ENCODE results near the gene KIAA0513.

The KIAA0513 gene

DNA sequence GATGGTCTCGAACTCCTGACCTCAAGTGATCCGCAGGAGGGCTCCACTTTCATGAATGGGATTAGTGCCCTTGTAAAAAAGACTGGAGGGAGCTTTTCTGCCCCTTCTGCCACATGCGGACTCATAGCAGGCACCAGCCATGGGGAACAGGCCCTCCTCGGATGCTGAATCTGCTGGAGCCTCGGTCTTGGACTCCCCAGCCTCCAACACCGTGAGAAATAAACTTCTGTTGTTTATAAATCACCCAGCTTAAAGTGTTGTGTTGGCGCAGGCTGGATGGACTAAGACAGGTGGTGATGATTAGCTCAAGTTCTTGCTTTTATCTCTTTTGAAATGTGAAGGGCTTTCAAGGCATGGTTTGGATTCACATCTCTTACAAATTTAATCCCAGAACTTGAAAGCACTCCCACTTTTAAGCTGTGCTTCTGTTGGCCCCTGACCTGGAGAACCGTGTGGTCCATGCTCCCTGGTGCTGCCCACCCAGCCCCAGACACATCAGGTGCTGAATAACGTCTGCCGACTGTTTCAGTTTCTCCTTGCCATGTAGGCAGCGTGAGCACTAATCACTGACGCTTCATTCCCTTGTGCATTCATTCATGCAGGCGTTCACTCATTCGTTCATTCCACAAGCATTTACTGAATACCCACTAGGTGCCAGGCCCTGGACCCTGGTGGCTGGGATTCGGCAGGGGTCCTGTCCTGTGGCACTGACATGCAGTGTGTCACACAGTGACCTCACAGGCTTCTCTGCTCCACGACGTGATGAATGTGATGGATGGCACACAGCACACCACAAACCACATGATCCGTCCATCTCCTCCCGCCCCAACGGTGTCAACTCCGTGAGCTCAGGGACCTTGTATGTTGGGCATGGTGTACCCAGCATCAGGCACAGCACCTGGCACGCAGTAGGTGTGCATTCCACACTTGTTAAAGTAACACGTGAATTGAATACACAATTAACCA lies 75.8 kb downstream of the KIAA0513 start:
- Histone ChIP-seq H3K9me3 (ENCODE audit: low read length) (no peaks in the 10 kb centered on the region), H3K36me3 (ENCODE audit: insufficient read depth, low read length) (no peaks in the 10 kb centered on the region), H3K27me3 (ENCODE audit: insufficient read depth, low read length) (no peaks in the 10 kb centered on the region), H3K4me3 (ENCODE audit: low read length) (no peak overlapping the region), H2AFZ (ENCODE audit: low read depth, low read length) (no peak overlapping the region), H3K4me1 (ENCODE audit: insufficient read depth, low read length) (no peaks in the 10 kb centered on the region)

DNA sequence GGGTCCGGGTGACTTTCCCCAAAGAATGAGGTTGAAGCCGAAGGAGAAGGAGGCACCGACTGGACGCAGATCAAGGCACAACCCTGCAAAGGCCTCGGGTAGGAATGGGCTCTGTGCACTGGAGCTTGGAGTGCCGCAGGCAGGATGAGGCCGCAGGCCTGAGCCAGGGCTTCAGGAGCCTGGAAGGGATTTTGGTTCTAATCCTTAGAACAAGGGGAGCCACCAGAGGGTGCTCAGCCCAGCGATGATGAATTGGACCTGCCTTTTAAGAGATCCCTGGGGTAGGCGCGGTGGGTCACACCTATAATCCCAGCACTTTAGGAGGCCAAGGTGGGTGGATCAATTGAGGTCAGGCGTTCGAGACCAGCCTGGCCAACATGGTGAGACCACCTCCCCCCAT lies 76.6 kb downstream of the KIAA0513 start:
- Histone ChIP-seq H3K4me3 (ENCODE audit: low read length) (no peak overlapping the region), H3K36me3 (ENCODE audit: insufficient read depth, low read length) (no peaks in the 10 kb centered on the region), H2AFZ (ENCODE audit: low read depth, low read length) (no peak overlapping the region), H3K9me3 (ENCODE audit: low read length) (no peaks in the 10 kb centered on the region), H3K4me1 (ENCODE audit: insufficient read depth, low read length) (no peaks in the 10 kb centered on the region), H3K27me3 (ENCODE audit: insufficient read depth, low read length) (no peaks in the 10 kb centered on the region)

DNA sequence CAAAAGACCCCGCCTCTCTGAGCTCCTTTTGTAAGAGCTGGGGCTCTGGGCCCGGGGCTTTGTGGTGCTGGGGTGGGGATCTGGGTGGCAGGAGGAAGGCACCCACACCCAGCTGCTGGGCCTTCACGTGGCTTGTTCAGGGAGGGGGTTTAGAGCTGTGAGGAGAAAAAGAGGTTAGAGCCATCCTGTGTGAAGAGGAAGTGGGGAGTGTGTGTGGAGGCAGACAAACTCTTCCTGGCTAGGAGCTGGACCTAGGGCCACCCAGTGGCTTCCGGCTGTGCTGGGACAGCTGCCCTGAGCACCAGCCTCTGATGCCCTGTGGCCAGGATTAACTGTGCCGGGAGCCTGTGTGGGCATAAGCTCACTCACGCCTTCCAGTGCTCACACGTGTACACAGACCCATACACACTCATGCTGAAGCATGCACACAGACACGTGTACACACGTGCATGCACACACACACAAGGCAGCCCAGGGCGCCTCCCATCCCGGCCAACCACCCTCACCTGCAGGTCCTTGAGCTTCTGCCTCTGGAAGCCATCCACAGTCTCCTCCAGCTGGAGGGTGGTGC lies 77.3 kb downstream of the KIAA0513 start:
- no peak overlapping the region for H3K4me3 ChIP-seq (ENCODE audit: low read length)
- no peaks in the 10 kb centered on the region for H3K27me3 ChIP-seq (ENCODE audit: insufficient read depth, low read length)

DNA sequence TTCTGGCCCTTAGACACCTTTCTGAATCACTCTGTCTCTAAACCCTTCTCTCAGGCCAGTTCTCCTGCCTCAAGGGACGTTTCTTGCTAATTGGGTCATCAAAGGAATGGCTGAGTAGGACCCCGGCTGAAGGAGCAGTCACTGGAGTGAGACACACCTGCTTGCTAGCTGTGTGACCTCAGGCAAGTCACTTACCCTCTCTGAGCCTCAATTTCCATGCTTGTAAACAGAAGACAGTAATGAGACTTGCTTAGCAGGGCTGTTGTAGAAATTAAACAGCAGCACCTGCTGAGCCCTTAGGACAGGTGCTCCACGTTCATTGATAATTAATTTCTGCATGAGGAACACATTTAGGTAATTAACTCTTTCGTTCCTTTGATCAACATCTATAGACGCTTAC lies 77.9 kb downstream of the KIAA0513 start:
- no peak overlapping the region for H2AFZ ChIP-seq (ENCODE audit: low read depth, low read length)
- H3K27me3 ChIP-seq (ENCODE audit: insufficient read depth, low read length), result no peaks in the 10 kb centered on the region
- no peak overlapping the region for H3K4me3 ChIP-seq (ENCODE audit: low read length)
- no peaks in the 10 kb centered on the region for H3K36me3 ChIP-seq (ENCODE audit: insufficient read depth, low read length)
- H3K4me1 ChIP-seq (ENCODE audit: insufficient read depth, low read length), result no peaks in the 10 kb centered on the region
- H3K9me3 ChIP-seq (ENCODE audit: low read length), result no peaks in the 10 kb centered on the region

More for the DNA sequence above, 77.3 kb downstream of the KIAA0513 start:
- Histone ChIP-seq H3K36me3 (ENCODE audit: insufficient read depth, low read length) (no peaks in the 10 kb centered on the region), H2AFZ (ENCODE audit: low read depth, low read length) (no peak overlapping the region), H3K9me3 (ENCODE audit: low read length) (no peaks in the 10 kb centered on the region), H3K4me1 (ENCODE audit: insufficient read depth, low read length) (no peaks in the 10 kb centered on the region)

DNA sequence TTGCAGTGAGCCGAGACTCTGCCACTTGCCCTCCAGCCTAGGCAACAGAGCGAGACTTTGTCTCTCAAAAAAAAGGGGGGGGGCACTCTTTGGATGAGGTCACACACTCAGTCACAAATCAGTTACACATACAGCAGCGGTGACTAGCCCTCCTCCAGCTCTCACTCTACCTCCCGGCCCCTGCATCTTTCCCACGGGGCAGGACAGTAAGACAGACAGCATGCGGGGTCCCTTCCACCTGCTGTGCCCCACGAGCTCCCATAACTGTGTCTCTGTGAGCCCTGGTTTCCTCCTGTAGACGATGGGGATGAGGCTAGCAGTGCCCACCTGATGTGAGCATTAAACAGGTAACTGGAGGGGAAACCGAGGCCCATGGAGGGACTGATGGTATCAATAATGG lies 79.5 kb downstream of the KIAA0513 start:
- no peaks in the 10 kb centered on the region for H3K36me3 ChIP-seq (ENCODE audit: insufficient read depth, low read length)
- H3K9me3 ChIP-seq (ENCODE audit: low read length), result no peaks in the 10 kb centered on the region
- H3K4me1 ChIP-seq (ENCODE audit: insufficient read depth, low read length), result peaks cover 4% of the 10 kb centered on the region
- no peak overlapping the region for H2AFZ ChIP-seq (ENCODE audit: low read depth, low read length)
- peaks cover 3% of the 10 kb centered on the region for H3K27me3 ChIP-seq (ENCODE audit: insufficient read depth, low read length)
- no peak overlapping the region for H3K4me3 ChIP-seq (ENCODE audit: low read length)

DNA sequence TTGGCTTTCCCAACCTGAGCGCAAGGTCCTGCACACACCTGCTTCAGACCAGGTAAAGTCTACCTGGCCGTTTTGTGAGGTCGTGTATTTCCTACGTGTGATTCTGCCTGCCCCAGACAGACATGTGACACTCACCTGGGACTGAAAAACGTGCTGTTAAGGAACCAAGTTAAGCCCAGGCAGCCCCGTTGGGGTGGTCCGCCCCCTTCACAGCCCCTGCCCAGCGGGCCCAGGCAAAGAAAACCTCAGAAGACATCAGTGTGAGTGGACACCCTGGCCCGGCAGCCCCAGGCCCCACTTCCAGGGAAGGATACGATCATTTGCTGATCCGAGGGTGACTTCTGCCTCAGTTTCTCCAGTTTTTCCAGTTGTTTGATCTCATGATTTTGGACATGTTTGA lies 79.9 kb downstream of the KIAA0513 start:
- H3K9me3 ChIP-seq (ENCODE audit: low read length), result no peaks in the 10 kb centered on the region
- no peak overlapping the region for H3K4me3 ChIP-seq (ENCODE audit: low read length)
- H3K27me3 ChIP-seq (ENCODE audit: insufficient read depth, low read length), result peaks cover 3% of the 10 kb centered on the region
- no peak overlapping the region for H2AFZ ChIP-seq (ENCODE audit: low read depth, low read length)
- H3K36me3 ChIP-seq (ENCODE audit: insufficient read depth, low read length), result no peaks in the 10 kb centered on the region
- H3K4me1 ChIP-seq (ENCODE audit: insufficient read depth, low read length), result peaks cover 8% of the 10 kb centered on the region

DNA sequence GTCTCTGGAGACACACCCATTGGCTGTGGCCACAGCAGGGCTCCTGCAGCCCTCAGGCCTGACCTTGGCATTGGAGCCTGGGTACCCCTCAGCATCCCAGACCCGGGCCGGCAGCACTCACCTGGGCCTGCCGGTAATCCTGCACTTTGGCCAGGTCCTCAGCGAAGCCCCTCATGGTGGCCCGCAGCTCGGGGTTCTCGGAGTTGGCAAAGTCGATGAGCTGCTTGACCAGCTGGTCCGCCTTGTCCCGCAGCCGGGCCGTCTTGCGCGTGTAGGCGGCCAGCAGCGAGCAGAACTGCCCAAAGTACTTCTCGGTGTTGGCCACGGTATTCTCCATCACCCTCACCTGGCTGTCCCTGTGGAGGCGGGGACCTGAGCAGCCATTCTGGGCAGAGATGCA lies 82.5 kb downstream of the KIAA0513 start:
- Histone ChIP-seq H3K36me3 (ENCODE audit: insufficient read depth, low read length) (no peaks in the 10 kb centered on the region), H3K4me1 (ENCODE audit: insufficient read depth, low read length) (peaks cover 26% of the 10 kb centered on the region), H3K9me3 (ENCODE audit: low read length) (no peaks in the 10 kb centered on the region), H3K4me3 (ENCODE audit: low read length) (no peak overlapping the region), H3K27me3 (ENCODE audit: insufficient read depth, low read length) (peaks cover 3% of the 10 kb centered on the region), H2AFZ (ENCODE audit: low read depth, low read length) (no peak overlapping the region)

DNA sequence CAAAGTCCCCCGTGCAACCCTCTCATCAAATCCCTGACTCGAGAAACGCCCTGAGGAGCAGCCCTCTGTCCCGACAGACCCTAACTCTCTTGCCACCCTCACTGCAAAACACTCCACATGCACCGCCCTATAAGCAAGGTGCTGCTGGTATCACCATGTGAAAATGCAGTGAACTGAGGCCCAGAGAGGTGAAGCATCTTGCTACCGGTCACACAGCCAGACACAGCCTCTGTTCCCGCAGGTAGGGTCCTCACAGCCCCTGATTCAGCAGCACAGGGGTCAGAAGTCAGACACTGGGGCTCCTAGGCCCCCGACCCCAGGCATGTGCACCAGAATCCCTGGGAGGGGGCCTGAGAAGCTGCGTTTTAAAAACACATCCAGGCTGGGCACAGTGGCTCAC lies 83.6 kb downstream of the KIAA0513 start:
- H3K9me3 ChIP-seq (ENCODE audit: low read length), result no peaks in the 10 kb centered on the region
- H3K4me3 ChIP-seq (ENCODE audit: low read length), result no peak overlapping the region
- H3K36me3 ChIP-seq (ENCODE audit: insufficient read depth, low read length), result no peaks in the 10 kb centered on the region

DNA sequence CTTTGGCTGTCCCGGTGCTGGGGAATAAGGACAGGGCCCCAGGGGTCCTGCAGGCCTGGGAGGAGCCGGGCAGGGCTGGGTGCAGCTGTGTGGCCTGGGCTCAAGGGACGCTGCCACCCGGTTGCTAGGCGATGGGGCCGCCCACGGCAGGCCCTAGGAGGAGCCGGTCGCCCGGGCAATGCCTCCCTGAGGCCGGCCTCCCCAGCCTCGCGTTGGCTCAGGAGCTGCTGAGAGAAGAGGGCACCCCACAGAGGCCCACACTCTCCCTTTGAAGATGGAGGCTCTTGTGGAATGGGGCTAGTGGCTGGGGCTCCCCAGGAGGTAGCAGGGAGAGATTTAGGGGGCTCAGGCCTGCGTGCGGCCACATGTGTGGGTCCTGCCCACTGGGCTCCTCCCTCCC lies 84.8 kb downstream of the KIAA0513 start, which contains the start of gene CIBAR2:
TSS of gene CIBAR2 (minus strand) at position 109 of the 400 bp plus-strand sequence. CDS start 120 bp downstream, outside the sequence.
- Histone ChIP-seq H2AFZ (ENCODE audit: low read depth, low read length) (no peak within 1 kb of the TSS), H3K9me3 (ENCODE audit: low read length) (no peaks in the 10 kb centered on the region), H3K27me3 (ENCODE audit: insufficient read depth, low read length) (peaks cover 3% of the 10 kb centered on the region), H3K36me3 (ENCODE audit: insufficient read depth, low read length) (no peaks in the 10 kb centered on the region), H3K4me3 (ENCODE audit: low read length) (no peak within 1 kb of the TSS), H3K4me1 (ENCODE audit: insufficient read depth, low read length) (peaks cover 28% of the 10 kb centered on the region)

More for the DNA sequence above, 83.6 kb downstream of the KIAA0513 start:
- Histone ChIP-seq H3K4me1 (ENCODE audit: insufficient read depth, low read length) (peaks cover 28% of the 10 kb centered on the region), H3K27me3 (ENCODE audit: insufficient read depth, low read length) (peaks cover 3% of the 10 kb centered on the region), H2AFZ (ENCODE audit: low read depth, low read length) (no peak overlapping the region)

DNA sequence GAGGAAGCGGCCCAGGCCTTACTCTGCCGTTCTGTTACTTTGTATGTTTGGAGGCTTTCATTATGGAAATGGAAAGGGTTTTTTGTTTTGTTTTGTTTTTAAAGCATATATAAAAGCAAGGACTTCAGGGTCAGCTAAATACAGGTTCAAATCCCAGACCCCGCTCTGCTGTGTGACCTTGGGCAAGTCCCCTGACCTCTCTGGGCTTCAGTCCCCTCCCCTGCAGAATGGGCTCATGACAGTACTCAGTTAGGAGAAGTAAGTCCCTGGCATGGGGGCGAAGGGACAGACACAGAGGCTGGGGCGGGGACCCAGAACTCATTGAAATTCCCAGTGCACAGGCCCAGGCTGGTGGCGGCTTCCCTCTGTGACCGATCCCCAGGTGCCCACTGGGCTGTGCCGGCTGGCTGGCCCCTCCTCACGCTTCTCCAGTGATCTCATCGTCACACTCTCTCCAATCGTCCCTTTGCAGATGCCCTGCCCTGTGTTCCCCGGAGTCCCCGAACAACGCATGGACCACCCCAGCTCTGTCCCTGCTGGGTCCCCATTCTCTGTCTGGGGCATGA lies 85.7 kb downstream of the KIAA0513 start:
- no peaks in the 10 kb centered on the region for H3K9me3 ChIP-seq (ENCODE audit: low read length)
- H2AFZ ChIP-seq (ENCODE audit: low read depth, low read length), result no peak overlapping the region
- no peak overlapping the region for H3K4me3 ChIP-seq (ENCODE audit: low read length)
- H3K4me1 ChIP-seq (ENCODE audit: insufficient read depth, low read length), result peaks cover 28% of the 10 kb centered on the region
- no peaks in the 10 kb centered on the region for H3K36me3 ChIP-seq (ENCODE audit: insufficient read depth, low read length)
- H3K27me3 ChIP-seq (ENCODE audit: insufficient read depth, low read length), result peaks cover 3% of the 10 kb centered on the region

DNA sequence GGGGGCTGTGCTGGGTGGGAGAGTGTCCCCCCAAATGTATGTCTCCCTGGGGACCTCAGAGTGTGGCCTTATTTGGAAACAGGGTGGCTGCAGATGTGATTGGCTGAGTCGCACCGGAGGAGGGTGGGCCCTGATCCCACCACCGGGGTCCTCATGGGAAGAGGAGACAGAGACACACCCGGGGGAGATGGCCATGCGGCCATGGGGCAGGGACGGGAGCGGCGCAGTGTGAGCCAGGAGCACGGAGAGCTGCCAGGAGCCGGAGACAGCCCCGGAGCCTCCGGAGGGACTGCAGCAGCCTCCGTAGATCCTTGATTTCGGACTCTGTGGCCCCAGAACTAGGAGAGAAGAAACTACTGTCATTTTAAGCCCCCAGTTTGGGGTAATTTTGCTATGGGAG lies 86.3 kb downstream of the KIAA0513 start:
- Histone ChIP-seq H3K4me3 (ENCODE audit: low read length) (no peak overlapping the region), H3K9me3 (ENCODE audit: low read length) (no peaks in the 10 kb centered on the region), H2AFZ (ENCODE audit: low read depth, low read length) (no peak overlapping the region), H3K4me1 (ENCODE audit: insufficient read depth, low read length) (peaks cover 28% of the 10 kb centered on the region), H3K27me3 (ENCODE audit: insufficient read depth, low read length) (peaks cover 3% of the 10 kb centered on the region), H3K36me3 (ENCODE audit: insufficient read depth, low read length) (no peaks in the 10 kb centered on the region)

DNA sequence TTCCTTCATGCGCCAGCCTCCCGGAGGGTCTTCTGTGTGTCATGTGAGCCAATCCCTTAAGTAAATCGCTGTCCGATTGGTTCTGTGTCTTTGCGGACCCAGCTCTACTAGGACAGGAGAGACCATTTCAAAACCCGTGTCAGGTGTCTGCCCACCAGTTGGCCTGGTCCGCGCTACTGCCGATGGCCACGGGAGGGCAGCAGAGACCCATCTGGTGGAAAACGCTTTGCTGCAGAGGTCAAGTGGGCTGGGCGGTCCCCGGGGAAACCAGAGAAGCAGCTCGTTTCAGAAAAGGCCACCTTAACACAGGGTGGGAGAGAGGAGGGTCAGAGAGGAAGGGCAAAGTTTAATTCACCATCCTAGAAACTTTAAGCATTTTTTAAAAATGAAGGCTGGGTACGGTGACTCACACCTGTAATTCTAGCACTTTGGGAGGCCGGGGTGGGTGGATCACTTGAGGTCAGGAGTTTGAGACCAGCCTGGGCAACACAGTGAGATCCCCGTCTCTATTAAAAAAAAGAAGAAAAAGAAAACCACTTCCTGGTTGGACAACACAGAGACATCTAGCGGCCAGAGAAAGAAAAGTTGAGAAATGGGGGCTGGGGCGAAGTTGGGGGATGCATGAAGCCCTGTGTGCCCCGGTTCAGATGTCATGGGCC lies 87.4 kb downstream of the KIAA0513 start:
- H3K9me3 ChIP-seq (ENCODE audit: low read length), result no peaks in the 10 kb centered on the region
- H3K36me3 ChIP-seq (ENCODE audit: insufficient read depth, low read length), result no peaks in the 10 kb centered on the region
- no peak overlapping the region for H3K4me3 ChIP-seq (ENCODE audit: low read length)
- peaks cover 3% of the 10 kb centered on the region for H3K27me3 ChIP-seq (ENCODE audit: insufficient read depth, low read length)
- H2AFZ ChIP-seq (ENCODE audit: low read depth, low read length), result no peak overlapping the region
- peaks cover 28% of the 10 kb centered on the region for H3K4me1 ChIP-seq (ENCODE audit: insufficient read depth, low read length)

DNA sequence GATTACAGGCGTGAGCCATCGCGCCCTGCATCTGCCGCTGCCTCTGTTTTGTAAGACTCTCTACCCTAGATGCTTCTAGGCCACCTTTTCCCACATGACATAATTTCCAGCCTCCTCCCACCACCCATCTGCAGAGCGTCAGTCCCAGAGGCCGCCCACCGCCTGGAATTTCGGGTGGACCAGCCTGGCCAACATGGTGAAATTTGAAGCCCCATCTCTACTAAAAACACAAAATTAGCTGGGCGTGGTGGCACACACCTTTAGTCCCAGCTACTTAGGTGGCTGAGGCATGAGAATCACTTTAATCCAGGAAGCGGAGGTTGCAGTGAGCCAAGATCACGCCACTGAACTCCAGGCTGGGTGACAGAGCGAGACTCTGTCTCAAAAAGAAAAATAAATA lies 89.8 kb downstream of the KIAA0513 start:
- Histone ChIP-seq H3K9me3 (ENCODE audit: low read length) (no peaks in the 10 kb centered on the region), H3K27me3 (ENCODE audit: insufficient read depth, low read length) (no peaks in the 10 kb centered on the region), H3K36me3 (ENCODE audit: insufficient read depth, low read length) (no peaks in the 10 kb centered on the region), H2AFZ (ENCODE audit: low read depth, low read length) (no peak overlapping the region), H3K4me3 (ENCODE audit: low read length) (no peak overlapping the region), H3K4me1 (ENCODE audit: insufficient read depth, low read length) (peaks cover 21% of the 10 kb centered on the region)

Data from neuron (in vitro differentiated cells).